RWPE1 (cell line): ENCODE results near the gene EHD4.

Experiments used
- CTCF ChIA-PET: fragments of 350-600 bp; sonication (Branson Sonifier 250); formaldehyde crosslinking; extraction: SDS; loops from one replicate; lab custom pipeline; 2021; lab: Yijun Ruan, JAX
- POLR2A ChIA-PET: fragments of 400-600 bp; formaldehyde crosslinking; extraction: SDS; loops from one replicate; lab custom pipeline; 2020; ENCODE audit warnings: antibody characterized with exemption; ENCODE audit not compliant: low non-redundant PET; lab: Yijun Ruan, JAX
- DNase-seq: peaks from one replicate; pipeline ENCODE4 v3.0.0; 2012; ENCODE audit warnings: low spot score
- H3K27ac ChIP-seq: fragments of 450-650 bp; 2 replicates; pipeline ENCODE4 v1.5.1; 2017
- CTCF ChIP-seq: fragments of 450-650 bp; conservative IDR thresholded peaks from 2 replicates; pipeline ENCODE4 v1.5.1; 2017; ENCODE audit warnings: low read depth, mild to moderate bottlenecking

Gene EHD4

DNA sequence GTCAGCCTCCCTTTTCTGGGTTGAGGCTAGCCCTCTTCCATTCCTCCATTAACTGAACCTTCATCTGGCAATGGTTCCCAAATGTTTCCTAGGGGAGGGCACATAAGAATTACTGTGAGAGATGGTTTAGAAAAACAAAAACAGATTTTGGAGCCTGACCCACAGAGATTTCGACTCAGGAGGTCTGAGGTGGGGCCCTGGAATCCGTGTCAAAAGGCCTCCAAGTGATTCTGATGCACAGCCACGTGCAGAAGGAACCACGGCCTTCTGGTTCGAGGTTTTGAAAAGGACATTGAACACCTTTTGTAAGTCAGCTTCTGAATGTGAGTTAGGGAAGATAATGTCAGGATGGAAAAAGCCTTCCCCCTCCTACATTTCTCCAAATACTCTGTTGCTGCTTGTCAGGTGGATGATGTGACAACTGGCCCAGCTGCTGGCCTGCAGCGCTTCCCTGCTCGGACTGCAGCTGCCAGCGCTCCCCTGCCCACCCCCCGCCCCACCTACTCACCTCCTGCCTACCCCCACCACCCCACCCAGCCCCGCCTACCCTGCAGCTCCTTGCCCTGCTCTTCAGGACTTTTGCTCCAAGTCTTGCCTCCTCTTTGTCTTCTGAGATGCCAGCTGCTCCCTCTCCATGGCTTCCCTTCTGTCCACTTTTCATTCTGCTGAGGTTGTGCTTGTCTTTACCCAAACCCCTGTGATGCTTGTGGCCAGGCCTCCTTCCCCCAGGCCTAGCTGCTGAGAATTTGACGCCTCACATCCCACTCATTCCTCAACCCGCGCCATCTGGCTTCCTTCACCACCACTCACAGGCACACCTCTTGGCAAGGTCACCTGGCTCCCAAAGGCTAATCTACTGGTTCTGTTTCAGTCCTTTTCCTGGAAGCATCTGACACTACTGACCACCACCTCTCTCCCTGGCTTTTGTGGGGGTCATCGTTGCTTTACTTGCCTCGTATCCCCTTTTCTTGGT is 6.6 kb downstream of the EHD4 start:
- no peak for DNase-seq
- POLR2A ChIA-PET = no interaction called here
- H3K27ac ChIP-seq = peak overlapping the region; percentile 23
- CTCF ChIA-PET = no interaction called here
- TF ChIP-seq CTCF = no peak

- TF ChIP-seq CTCF = no peak
- POLR2A ChIA-PET = interaction anchor here (0.6 kb wide), 1 partner anchor 9 kb away, joined by 4 read pairs; no protein-coding TSS in a partner anchor
- H3K27ac ChIP-seq = no peak overlapping the region
- DNase-seq = no peak
- CTCF ChIA-PET = interaction anchor here (0.6 kb wide), 2 partner anchors 72 to 250 kb away, joined by 3 read pairs; no protein-coding TSS in a partner anchor
Measured at GRCh38 chr15:41961595-41962202, 10.7 kb downstream of the EHD4 start.

DNA sequence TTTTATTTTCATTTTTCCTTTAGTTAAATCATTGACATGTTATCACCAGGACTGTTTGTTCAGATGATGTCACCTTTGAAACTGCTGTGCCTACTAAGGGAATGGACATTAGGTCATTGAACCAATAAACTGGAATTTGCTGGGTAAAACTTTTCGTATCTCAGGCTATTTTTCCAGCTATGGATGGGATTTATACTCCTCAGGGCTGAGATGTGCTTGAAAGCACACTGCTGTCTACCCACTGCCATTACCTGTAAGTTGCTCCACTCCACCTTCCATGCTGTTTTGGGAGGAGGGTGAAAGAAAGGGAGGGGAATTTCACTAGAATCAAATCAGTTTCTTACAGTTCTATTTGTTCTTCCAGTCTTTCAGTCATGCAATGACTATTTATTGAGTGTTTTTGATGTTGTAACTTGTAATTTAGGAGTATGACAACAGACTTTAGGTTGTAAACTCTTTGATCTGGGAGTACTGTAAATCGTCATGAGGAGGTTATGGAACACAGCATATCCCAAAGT is 11.3 kb downstream of the EHD4 start:
- DNase-seq = no peak
- ChIA-PET CTCF (interaction anchor here (0.6 kb wide), 2 partner anchors 72 to 251 kb away, joined by 3 read pairs; no protein-coding TSS in a partner anchor), POLR2A (interaction anchor here (0.6 to 0.8 kb wide), 2 partner anchors 8 to 30 kb away, joined by 4 to 7 read pairs; no protein-coding TSS in a partner anchor)
- no peak overlapping the region for H3K27ac ChIP-seq
- no peak for TF ChIP-seq CTCF

DNA sequence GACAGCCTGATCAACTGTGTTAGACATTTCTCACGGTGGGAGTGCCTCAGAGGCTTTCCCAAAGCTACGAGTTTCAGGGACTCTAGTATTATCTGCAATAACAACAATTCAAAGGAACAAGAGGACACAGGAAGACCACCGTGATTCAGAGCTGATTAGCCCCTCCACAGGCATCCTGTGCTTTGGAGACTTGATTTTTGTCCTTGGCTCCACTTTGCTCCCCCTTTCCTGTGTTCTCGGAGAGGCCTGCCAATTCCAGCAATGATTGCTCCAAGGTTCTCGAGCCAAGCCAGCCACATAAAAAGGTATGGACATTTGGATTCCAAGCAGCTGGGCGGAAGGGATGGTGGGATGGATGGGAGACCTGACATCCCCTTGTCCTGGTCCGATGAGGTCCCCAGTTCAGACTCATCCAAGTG is 14.3 kb downstream of the EHD4 start:
- no peak for TF ChIP-seq CTCF
- H3K27ac ChIP-seq = no peak overlapping the region
- DNase-seq = no peak
- CTCF ChIA-PET = no interaction called here
- POLR2A ChIA-PET = no interaction called here

- CTCF ChIA-PET = interaction anchor here (0.7 kb wide), 1 partner anchor 111 kb away, joined by 5 read pairs; no protein-coding TSS in a partner anchor
- POLR2A ChIA-PET = no interaction called here
- no peak for DNase-seq
- no peak for TF ChIP-seq CTCF
- H3K27ac ChIP-seq = no peak overlapping the region
Measured at GRCh38 chr15:41957021-41957897, 15.1 kb downstream of the EHD4 start.
